Colonic mucosa (tissue), 4 donors: ENCODE results near the gene FTO. TPM values are rescaled to one million over a fixed set of nuclear protein-coding genes. Genes with fewer than 3 reads are reported as not detected.
"Not testable (repeated sequence)": the region's sequence is repeated elsewhere in the genome, so short reads cannot be mapped to it uniquely, and the experiment has no call there.

Source experiments
- DNase-seq: peaks from one replicate; pipeline ENCODE4 v3.0.0-alpha.2; 2020
- H3K27ac ChIP-seq: fragments of 200-600 bp; one replicate; pipeline ENCODE4 v1.8.0; 2021
- H3K27me3 ChIP-seq: fragments of 200-600 bp; one replicate; pipeline ENCODE4 v1.8.0; 2021
- H3K36me3 ChIP-seq: fragments of 200-600 bp; one replicate; pipeline ENCODE4 v1.8.0; 2021
- H3K4me1 ChIP-seq: fragments of 200-600 bp; one replicate; pipeline ENCODE4 v1.8.0; 2021; ENCODE audit warnings: mild to moderate bottlenecking
- H3K4me3 ChIP-seq: fragments of 200-600 bp; one replicate; pipeline ENCODE4 v1.8.0; 2021
- H3K9ac ChIP-seq, 2 donors: one replicate each; pipeline ENCODE4 v1.7.0; 2013; ENCODE audit warnings: control low read depth in 2 of 2, low read depth in 2 of 2, low read length in 2 of 2
- H3K9me3 ChIP-seq: fragments of 200-600 bp; one replicate; pipeline ENCODE4 v1.8.0; 2021
- intact Hi-C: fragments of 100-400 bp; cut with DNase I; formaldehyde crosslinking; loops from one replicate; pipeline ENCODE4 v1.14.1; 2022
- total RNA-seq, 2 donors: library from RNA; stranded (reverse); fragmentation: NEBNext Ultra II Directional in 1 of 2; extraction: Animal tissue kit (Norgen Biotek cat#: 25700) in 1 of 2; gene quantifications; one replicate each; pipeline ENCODE4 v1.2.1, GENCODE V29; 2021
- TF ChIP-seq, protein P1 (sequence below): fragments of 200-600 bp; IDR thresholded peaks from one replicate; pipeline ENCODE4 v1.8.0; 2022; ENCODE audit warnings: antibody characterized with exemption, mild to moderate bottlenecking
- donor health status: healthy.
- donor health status: DM: no; HTN: no; CAD: no.
- donor health status: DM: no; HTN: no; CAD: no.

The FTO gene
- total RNA-seq, 2 donors from 2014 or later = 38.3 to 39.2 TPM

DNA sequence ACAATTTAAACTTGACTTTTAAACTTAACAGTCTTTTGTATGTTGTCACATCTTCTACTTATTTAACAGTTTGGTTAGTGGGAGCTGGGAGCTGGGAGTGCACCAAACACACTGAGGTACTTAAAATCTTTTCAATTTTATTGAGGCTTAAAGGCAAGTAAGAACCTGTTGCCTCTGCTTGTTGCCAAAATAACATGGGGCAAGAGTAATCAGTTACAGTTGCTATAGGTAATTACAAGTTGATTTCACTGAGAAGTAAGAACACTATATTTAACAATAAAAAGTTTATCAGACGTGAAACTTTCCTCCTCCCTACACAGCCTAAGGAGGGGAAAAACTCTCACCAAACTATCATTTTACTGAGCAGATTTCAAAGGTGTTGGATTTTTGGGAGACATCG lies 135.2 kb downstream of the FTO start:
- H3K27ac ChIP-seq = no peak overlapping the region
- no peak overlapping the region for H3K9ac ChIP-seq
- no peaks in the 10 kb centered on the region for H3K4me1 ChIP-seq
- intact Hi-C loops = no loop called here
- H3K4me3 ChIP-seq = no peak overlapping the region
- TF ChIP-seq, protein P1, sequence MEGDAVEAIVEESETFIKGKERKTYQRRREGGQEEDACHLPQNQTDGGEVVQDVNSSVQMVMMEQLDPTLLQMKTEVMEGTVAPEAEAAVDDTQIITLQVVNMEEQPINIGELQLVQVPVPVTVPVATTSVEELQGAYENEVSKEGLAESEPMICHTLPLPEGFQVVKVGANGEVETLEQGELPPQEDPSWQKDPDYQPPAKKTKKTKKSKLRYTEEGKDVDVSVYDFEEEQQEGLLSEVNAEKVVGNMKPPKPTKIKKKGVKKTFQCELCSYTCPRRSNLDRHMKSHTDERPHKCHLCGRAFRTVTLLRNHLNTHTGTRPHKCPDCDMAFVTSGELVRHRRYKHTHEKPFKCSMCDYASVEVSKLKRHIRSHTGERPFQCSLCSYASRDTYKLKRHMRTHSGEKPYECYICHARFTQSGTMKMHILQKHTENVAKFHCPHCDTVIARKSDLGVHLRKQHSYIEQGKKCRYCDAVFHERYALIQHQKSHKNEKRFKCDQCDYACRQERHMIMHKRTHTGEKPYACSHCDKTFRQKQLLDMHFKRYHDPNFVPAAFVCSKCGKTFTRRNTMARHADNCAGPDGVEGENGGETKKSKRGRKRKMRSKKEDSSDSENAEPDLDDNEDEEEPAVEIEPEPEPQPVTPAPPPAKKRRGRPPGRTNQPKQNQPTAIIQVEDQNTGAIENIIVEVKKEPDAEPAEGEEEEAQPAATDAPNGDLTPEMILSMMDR = no peak
- no peaks in the 10 kb centered on the region for H3K36me3 ChIP-seq
- H3K9me3 ChIP-seq = no peaks in the 10 kb centered on the region
- no peaks in the 10 kb centered on the region for H3K27me3 ChIP-seq
- no peak for DNase-seq

DNA sequence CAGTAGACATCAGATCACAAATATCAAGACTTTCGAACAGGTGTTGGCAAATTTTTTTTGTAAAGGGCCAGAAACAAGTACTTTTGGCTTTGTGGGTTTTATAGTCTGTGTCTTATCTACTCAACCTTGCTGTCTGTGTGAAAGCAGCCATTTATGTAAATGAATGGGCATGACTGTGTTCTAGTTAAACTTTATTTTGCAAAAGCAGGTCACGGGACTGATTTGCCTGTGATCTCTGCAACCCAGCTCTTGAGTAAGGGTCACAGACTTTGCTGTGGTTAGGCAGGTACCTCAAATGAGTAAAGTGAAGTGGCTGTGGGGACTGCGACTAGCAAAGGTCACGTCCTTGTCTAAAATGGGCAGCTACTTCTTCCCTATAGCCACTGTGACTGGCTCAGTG lies 136.5 kb downstream of the FTO start:
- DNase-seq = no peak
- TF ChIP-seq, protein P1 = no peak
- Histone ChIP-seq H3K36me3 (no peaks in the 10 kb centered on the region), H3K27me3 (no peaks in the 10 kb centered on the region), H3K9ac (no peak overlapping the region), H3K27ac (no peak overlapping the region), H3K9me3 (no peaks in the 10 kb centered on the region), H3K4me3 (no peak overlapping the region), H3K4me1 (no peaks in the 10 kb centered on the region)
- intact Hi-C loops = no loop called here

DNA sequence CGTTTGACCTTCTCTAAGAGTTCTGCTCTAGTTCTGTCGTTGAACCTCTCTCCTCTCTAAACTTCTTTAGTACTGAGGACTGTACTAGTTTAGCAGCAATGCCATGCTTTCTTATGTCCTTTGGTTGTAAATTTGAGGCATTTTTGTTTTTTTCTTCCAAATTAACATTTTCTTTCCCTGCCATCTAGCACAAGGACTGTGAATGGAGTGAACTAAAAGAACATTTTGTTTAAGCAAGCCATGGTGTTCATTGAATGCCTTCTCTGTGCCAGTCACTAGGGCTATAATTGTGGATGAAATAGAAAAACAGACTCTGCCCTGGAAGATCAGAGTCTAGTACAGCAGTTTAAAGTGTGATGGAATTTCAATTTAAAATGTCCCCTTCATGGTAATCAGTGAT lies 137.9 kb downstream of the FTO start:
- no peak for DNase-seq
- intact Hi-C loops = no loop called here
- Histone ChIP-seq H3K9me3 (no peaks in the 10 kb centered on the region), H3K27me3 (no peaks in the 10 kb centered on the region), H3K27ac (no peak overlapping the region), H3K4me3 (no peak overlapping the region), H3K36me3 (no peaks in the 10 kb centered on the region), H3K9ac (no peak overlapping the region), H3K4me1 (no peaks in the 10 kb centered on the region)
- TF ChIP-seq, protein P1 = no peak

DNA sequence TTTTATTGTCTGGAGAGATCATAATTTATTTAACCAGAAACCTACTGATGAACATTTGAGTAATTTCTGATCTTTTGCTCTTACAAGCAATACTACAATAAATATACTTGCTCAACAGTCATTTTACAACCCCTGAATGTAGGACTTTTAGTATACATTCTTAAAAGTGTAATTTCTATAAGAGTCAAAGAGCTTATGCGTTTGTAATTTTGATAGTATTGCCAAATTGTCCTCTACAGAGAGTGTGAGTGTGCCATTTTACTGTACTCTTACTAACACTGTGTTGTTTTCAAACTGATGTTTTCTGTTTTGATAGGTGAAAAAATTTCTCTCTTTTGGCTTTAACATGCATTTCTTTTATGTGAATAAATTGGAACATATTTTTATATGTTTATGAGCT lies 139.1 kb downstream of the FTO start:
- Histone ChIP-seq H3K27ac (no peak overlapping the region), H3K9ac (no peak overlapping the region), H3K9me3 (no peaks in the 10 kb centered on the region), H3K36me3 (no peaks in the 10 kb centered on the region), H3K27me3 (no peaks in the 10 kb centered on the region), H3K4me3 (no peak overlapping the region), H3K4me1 (no peaks in the 10 kb centered on the region)
- TF ChIP-seq, protein P1 = no peak
- intact Hi-C loops = no loop called here
- DNase-seq = no peak

DNA sequence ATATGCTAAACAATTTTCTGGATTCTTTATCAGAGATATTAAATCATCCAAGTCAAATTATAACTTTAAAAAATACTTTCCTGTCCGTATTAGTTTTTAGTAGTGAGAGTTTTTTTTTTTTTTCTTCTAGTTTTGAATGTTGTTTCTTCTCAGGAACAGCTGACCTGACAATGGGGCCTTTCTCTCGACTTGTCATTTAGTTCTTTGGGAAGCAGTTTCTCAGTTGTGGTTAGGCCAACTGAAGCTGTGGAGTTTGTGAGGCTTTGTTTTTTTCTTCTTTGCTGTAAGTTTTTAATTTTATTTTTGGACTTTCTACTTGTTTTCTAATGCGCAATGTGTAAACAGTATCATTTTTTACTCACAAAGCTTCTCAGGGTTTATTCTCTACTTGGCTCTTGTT lies 140.8 kb downstream of the FTO start:
- Histone ChIP-seq H3K9ac (no peak overlapping the region), H3K27ac (no peak overlapping the region), H3K27me3 (no peaks in the 10 kb centered on the region), H3K36me3 (no peaks in the 10 kb centered on the region), H3K9me3 (no peaks in the 10 kb centered on the region), H3K4me3 (no peak overlapping the region), H3K4me1 (no peaks in the 10 kb centered on the region)
- intact Hi-C loops = no loop called here
- TF ChIP-seq, protein P1 = no peak
- DNase-seq = no peak

DNA sequence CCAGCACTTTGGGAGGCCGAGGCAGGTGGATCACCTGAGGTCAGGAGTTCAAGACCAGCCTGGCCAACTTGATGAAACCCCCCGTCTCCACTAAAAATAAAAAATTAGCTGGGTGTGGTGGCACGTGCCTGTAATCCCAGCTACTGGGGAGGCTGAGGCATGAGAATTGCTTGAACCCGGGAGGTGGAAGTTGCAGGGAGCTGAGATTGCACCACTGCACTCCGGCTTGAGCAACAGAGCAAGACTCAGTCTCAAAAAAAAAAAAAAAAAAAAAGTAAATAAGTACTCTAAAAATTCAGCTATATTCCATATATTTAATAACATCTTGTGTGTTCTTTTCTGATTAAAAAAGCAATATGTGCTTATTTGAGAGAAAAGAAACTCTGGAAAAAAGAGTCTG lies 142.6 kb downstream of the FTO start:
- intact Hi-C loops = not testable (repeated sequence)

More for the DNA sequence above, 142.6 kb downstream of the FTO start:
- not testable (repeated sequence) for H3K9ac ChIP-seq, H3K27ac ChIP-seq, H3K4me3 ChIP-seq, H3K9me3 ChIP-seq, DNase-seq, H3K27me3 ChIP-seq, H3K4me1 ChIP-seq, H3K36me3 ChIP-seq
